Measurements from ENCODE around the gene INAFM1. TPM values are rescaled to one million over a fixed set of nuclear protein-coding genes. Genes with fewer than 3 reads are reported as not detected.

Gene INAFM1
- total and polyA plus RNA-seq, 2 donors (not counting 3 experiments of a cell fraction or from before 2014, with no cell fraction given): 2.8 to 8.3 TPM

- Histone ChIP-seq H3K9me3 (replicated peaks; ENCODE audit: control insufficient read depth, insufficient read depth, low read length) (no peaks in the 10 kb centered on the region), H2AFZ (ENCODE audit: low read depth, low read length) (no peak overlapping the region), H3K79me2 (ENCODE audit: control insufficient read depth, insufficient read depth, low read length) (no peaks in the 10 kb centered on the region), H4K20me1 (replicated peaks; ENCODE audit: control insufficient read depth, extremely low read depth, insufficient read depth, low read length) (no peaks in the 10 kb centered on the region), H3K9ac (replicated peaks; ENCODE audit: extremely low read depth, insufficient read depth, low read length) (no peak overlapping the region), H3K9me1 (replicated peaks; ENCODE audit: control insufficient read depth, extremely low read depth, insufficient read depth, low read length) (no peaks in the 10 kb centered on the region), H3K36me3 (ENCODE audit: control insufficient read depth in 2 of 2, extremely low read depth in 1 of 2, insufficient read depth in 2 of 2, low read length in 2 of 2) (peaks cover 0 to 32% of the 10 kb centered on the region in 2 experiments), H3K27me3 (ENCODE audit: control insufficient read depth in 2 of 2, insufficient read depth in 2 of 2, low read length in 2 of 2) (no peaks in the 10 kb centered on the region), H3K4me2 (ENCODE audit: insufficient read depth, low read length) (no peak overlapping the region), H3K4me1 (ENCODE audit: control insufficient read depth, extremely low read depth, insufficient read depth, low read length) (peaks cover 8% of the 10 kb centered on the region), H3K27ac (ENCODE audit: insufficient read depth, low read depth, low read length) (no peak overlapping the region), H3K4me3 (replicated peaks in 1 of 3; ENCODE audit: insufficient read depth in 1 of 3, low read depth in 1 of 3, low read length in 3 of 3) (no peak overlapping the region)
- CTCF ChIA-PET: no interaction called here
- POLR2A ChIA-PET: no interaction called here
- DNase-seq (ENCODE audit: low read depth, low spot score): no peak
- dilution Hi-C loops (cut with MboI; ENCODE audit: extremely low pct_ligation_motif_present, low sequenced_read_pairs) (no loop called here), intact Hi-C loops (cut with micrococcal nuclease) (no loop called here)
- FAIRE-seq: no peak
- TF ChIP-seq CTCF (IDR thresholded peaks at IDR 0.05; ENCODE audit: extremely low read depth in 1 of 2, insufficient read depth in 1 of 2, low read depth in 1 of 2, low read length in 2 of 2) (no peak), GATA2 (IDR thresholded peaks at IDR 0.05; ENCODE audit: insufficient read depth, insufficient read length, low read depth, low read length) (no peak), POLR2A (IDR thresholded peaks at IDR 0.05; ENCODE audit: low read depth, low read length) (no peak), POLR2AphosphoS5 (IDR thresholded peaks at IDR 0.05; ENCODE audit: insufficient read depth, low read depth, low read length) (no peak), FOS (IDR thresholded peaks at IDR 0.05; ENCODE audit: borderline replicate concordance, insufficient read depth, low read length) (no peak)
- no TSS peak for BruUV-seq (replicated peaks)
These were observed 5.1 kb upstream of the INAFM1 start for GRCh38 chr19:47269596-47269995.

GRCh38 chr19:47270408-47270807 is 4.3 kb upstream of the INAFM1 start:
- Histone ChIP-seq H4K20me1 (replicated peaks; ENCODE audit: control insufficient read depth, extremely low read depth, insufficient read depth, low read length) (no peaks in the 10 kb centered on the region), H3K36me3 (ENCODE audit: control insufficient read depth in 2 of 2, extremely low read depth in 1 of 2, insufficient read depth in 2 of 2, low read length in 2 of 2) (peaks cover 0 to 26% of the 10 kb centered on the region in 2 experiments), H2AFZ (ENCODE audit: low read depth, low read length) (no peak overlapping the region), H3K4me2 (ENCODE audit: insufficient read depth, low read length) (no peak overlapping the region), H3K79me2 (ENCODE audit: control insufficient read depth, insufficient read depth, low read length) (no peaks in the 10 kb centered on the region), H3K9me1 (replicated peaks; ENCODE audit: control insufficient read depth, extremely low read depth, insufficient read depth, low read length) (no peaks in the 10 kb centered on the region), H3K9me3 (replicated peaks; ENCODE audit: control insufficient read depth, insufficient read depth, low read length) (no peaks in the 10 kb centered on the region), H3K27me3 (ENCODE audit: control insufficient read depth in 2 of 2, insufficient read depth in 2 of 2, low read length in 2 of 2) (no peaks in the 10 kb centered on the region), H3K9ac (replicated peaks; ENCODE audit: extremely low read depth, insufficient read depth, low read length) (no peak overlapping the region), H3K27ac (ENCODE audit: insufficient read depth, low read depth, low read length) (no peak overlapping the region), H3K4me3 (replicated peaks in 1 of 3; ENCODE audit: insufficient read depth in 1 of 3, low read depth in 1 of 3, low read length in 3 of 3) (no peak overlapping the region), H3K4me1 (ENCODE audit: control insufficient read depth, extremely low read depth, insufficient read depth, low read length) (peaks cover 12% of the 10 kb centered on the region)
- no peak for TF ChIP-seq GATA2 (IDR thresholded peaks at IDR 0.05; ENCODE audit: insufficient read depth, insufficient read length, low read depth, low read length)
- TF ChIP-seq FOS (IDR thresholded peaks at IDR 0.05; ENCODE audit: borderline replicate concordance, insufficient read depth, low read length): no peak
- no peak for TF ChIP-seq EZH2 (IDR thresholded peaks at IDR 0.05; ENCODE audit: borderline replicate concordance, low read depth, low read length, severe bottlenecking)
- no peak for TF ChIP-seq MAX (IDR thresholded peaks at IDR 0.05; ENCODE audit: insufficient read depth, insufficient read length)
- TF ChIP-seq CTCF (IDR thresholded peaks at IDR 0.05; ENCODE audit: extremely low read depth in 1 of 2, insufficient read depth in 1 of 2, low read depth in 1 of 2, low read length in 2 of 2): no peak
- TF ChIP-seq POLR2A (IDR thresholded peaks at IDR 0.05; ENCODE audit: low read depth, low read length): no peak
- TF ChIP-seq JUN (IDR thresholded peaks at IDR 0.05; ENCODE audit: borderline replicate concordance, insufficient read depth, insufficient read length, low read depth): no peak
- TF ChIP-seq POLR2AphosphoS5 (IDR thresholded peaks at IDR 0.05; ENCODE audit: insufficient read depth, low read depth, low read length): no peak
- TF ChIP-seq MYC (IDR thresholded peaks at IDR 0.05; ENCODE audit: low read depth, low read length): no peak
- CTCF ChIA-PET: interaction anchor here (1.1 kb wide), 1 partner anchor 13 kb away, joined by 3 read pairs; no protein-coding TSS in a partner anchor
- intact Hi-C loops (cut with micrococcal nuclease) (loop anchor here (5.0 kb wide), 1 partner anchor 77 kb away; the partner anchor contains the start of gene DHX34), dilution Hi-C loops (cut with MboI; ENCODE audit: extremely low pct_ligation_motif_present, low sequenced_read_pairs) (no loop called here)
- BruUV-seq (replicated peaks): no TSS peak
- POLR2A ChIA-PET: no interaction called here
- FAIRE-seq (no peak), DNase-seq (ENCODE audit: low read depth, low spot score) (no peak)

Data from endothelial cell of umbilical vein (primary cell).